PFSK-1 (cell line): ENCODE measurements around the gene MAP2K6.

Experiments
- POLR2AphosphoS5 ChIP-seq: IDR thresholded peaks from 2 replicates; pipeline ENCODE4 v1.6.1; 2012; ENCODE audit warnings: low read depth, mild to moderate bottlenecking, control low read depth, low read length, moderate library complexity
- REST ChIP-seq, 2 experiments: IDR thresholded peaks; 2 replicates each; pipeline versions ENCODE4 v1.6.1 to v1.8.0; 2011 to 2012; ENCODE audit warnings: low read depth in 2 of 2, low read length in 2 of 2, control low read depth in 1 of 2, inconsistent platforms in 1 of 2, mild to moderate bottlenecking in 1 of 2, moderate library complexity in 1 of 2; ENCODE audit not compliant: insufficient read depth in 1 of 2
- SIN3A ChIP-seq: IDR thresholded peaks from 2 replicates; pipeline ENCODE4 v1.6.1; 2012; ENCODE audit warnings: mild to moderate bottlenecking, low read length, moderate library complexity, borderline replicate concordance; ENCODE audit not compliant: insufficient read depth
- TAF1 ChIP-seq: IDR thresholded peaks from 2 replicates; pipeline ENCODE4 v1.6.1; 2012; ENCODE audit warnings: low read length, control low read depth, borderline replicate concordance; ENCODE audit not compliant: insufficient read depth

- TF ChIP-seq REST (IDR thresholded peaks at IDR 0.05; ENCODE audit: insufficient read depth in 1 of 2, low read depth in 2 of 2, low read length in 2 of 2) (no peak), TAF1 (no peak), POLR2AphosphoS5 (no peak), SIN3A (no peak)
Observed at GRCh38 chr17:69534235-69534621, 119.7 kb downstream of the MAP2K6 start.
